OCI-LY1 (cell line): Measurements from ENCODE around the gene VTI1A.

Experiments used
- H2AFZ ChIP-seq: fragments of 200-600 bp; sonication (generic), shearing (Covaris generic); 2 replicates; pipeline ENCODE4 v1.6.0; 2014; ENCODE audit warnings: antibody characterized with exemption, mild to moderate bottlenecking, low read length
- H3F3A ChIP-seq: fragments of 200-600 bp; sonication (generic), shearing (Covaris generic); 2 replicates; pipeline ENCODE4 v1.6.0; 2014; ENCODE audit warnings: mild to moderate bottlenecking, antibody characterized with exemption, low read length, moderate library complexity; ENCODE audit not compliant: insufficient read depth
- H3K27ac ChIP-seq: fragments of 200-600 bp; sonication (generic); 2 replicates; pipeline ENCODE4 v1.5.1; 2014; ENCODE audit warnings: low read length, mixed run types, mild to moderate bottlenecking, low read depth; ENCODE audit not compliant: poor library complexity, severe bottlenecking
- H3K27me3 ChIP-seq: fragments of 200-600 bp; sonication (generic); 2 replicates; pipeline ENCODE4 v1.6.0; 2014; ENCODE audit warnings: antibody characterized with exemption, mild to moderate bottlenecking, low read length, moderate library complexity; ENCODE audit not compliant: insufficient read depth
- H3K36me3 ChIP-seq: fragments of 200-600 bp; sonication (generic); 2 replicates; pipeline ENCODE4 v1.6.1; 2014; ENCODE audit warnings: mild to moderate bottlenecking, antibody characterized with exemption, low read length, moderate library complexity, mixed read lengths; ENCODE audit not compliant: insufficient read depth
- H3K4me1 ChIP-seq: fragments of 200-600 bp; sonication (generic); 2 replicates; pipeline ENCODE4 v1.5.1; 2014; ENCODE audit warnings: mild to moderate bottlenecking, low read length, moderate library complexity; ENCODE audit not compliant: insufficient read depth, severe bottlenecking
- H3K4me2 ChIP-seq: fragments of 200-600 bp; sonication (generic), shearing (Covaris generic); 2 replicates; pipeline ENCODE4 v1.6.1; 2014; ENCODE audit warnings: low read length
- H3K4me3 ChIP-seq: fragments of 200-600 bp; sonication (generic); 2 replicates; pipeline ENCODE4 v1.5.1; 2014; ENCODE audit warnings: low read length, low read depth, mild to moderate bottlenecking, mixed read lengths; ENCODE audit not compliant: poor library complexity, severe bottlenecking
- H3K79me2 ChIP-seq: fragments of 200-600 bp; shearing (Covaris generic); 2 replicates; pipeline ENCODE4 v1.6.1; 2016; ENCODE audit warnings: mixed run types, low read length, mixed read lengths; ENCODE audit not compliant: insufficient read depth
- H3K9ac ChIP-seq: fragments of 200-600 bp; sonication (generic), shearing (Covaris generic); 2 replicates; pipeline ENCODE4 v1.6.1; 2014; ENCODE audit warnings: mild to moderate bottlenecking, low read length, mixed read lengths
- H3K9me2 ChIP-seq: fragments of 200-600 bp; sonication (generic), shearing (Covaris generic); 2 replicates; pipeline ENCODE4 v1.6.1; 2014; ENCODE audit warnings: low read depth, mild to moderate bottlenecking, low read length, mixed read lengths
- H3K9me3 ChIP-seq: fragments of 200-600 bp; shearing (Covaris generic); 2 replicates; pipeline ENCODE4 v1.6.1; 2014; ENCODE audit warnings: low read length, mixed read lengths
- H4K20me1 ChIP-seq: fragments of 200-600 bp; sonication (generic), shearing (Covaris generic); 2 replicates; pipeline ENCODE4 v1.6.0; 2016; ENCODE audit warnings: mild to moderate bottlenecking, low read length; ENCODE audit not compliant: insufficient read depth
- CTCF ChIP-seq: fragments of 200-600 bp; sonication (generic), shearing (Covaris generic); IDR thresholded peaks from 2 replicates; pipeline ENCODE4 v1.5.1; 2017; ENCODE audit warnings: mild to moderate bottlenecking, antibody characterized with exemption, low read length, moderate library complexity, mixed read lengths
- EZH2 ChIP-seq: fragments of 200-600 bp; sonication (generic), shearing (Covaris generic); IDR thresholded peaks from 2 replicates; pipeline ENCODE4 v1.8.0; 2017; ENCODE audit warnings: borderline replicate concordance, mixed run types, mild to moderate bottlenecking, antibody characterized with exemption, low read length, moderate library complexity, mixed read lengths

Gene VTI1A

GRCh38 chr10:112481602-112482001, 34.6 kb downstream of the VTI1A start:
- Histone ChIP-seq H3K27ac (no peak overlapping the region), H3F3A (no peaks in the 10 kb centered on the region), H3K4me3 (no peak overlapping the region), H2AFZ (no peak overlapping the region), H3K4me1 (no peaks in the 10 kb centered on the region), H3K9me3 (no peaks in the 10 kb centered on the region), H3K9me2 (no peaks in the 10 kb centered on the region), H3K4me2 (no peak overlapping the region), H3K27me3 (no peaks in the 10 kb centered on the region), H3K36me3 (no peaks in the 10 kb centered on the region), H3K9ac (no peak overlapping the region), H4K20me1 (no peaks in the 10 kb centered on the region), H3K79me2 (no peaks in the 10 kb centered on the region)
- no peak for TF ChIP-seq CTCF
- no peak for TF ChIP-seq EZH2

- Histone ChIP-seq H3K27ac (no peak overlapping the region), H3K27me3 (no peaks in the 10 kb centered on the region), H3K9ac (no peak overlapping the region), H3K79me2 (no peaks in the 10 kb centered on the region), H3K9me3 (no peaks in the 10 kb centered on the region), H3K36me3 (no peaks in the 10 kb centered on the region), H3K9me2 (no peaks in the 10 kb centered on the region), H3K4me3 (no peak overlapping the region), H4K20me1 (no peaks in the 10 kb centered on the region), H3K4me2 (no peak overlapping the region), H3K4me1 (no peaks in the 10 kb centered on the region), H2AFZ (no peak overlapping the region), H3F3A (no peaks in the 10 kb centered on the region)
- no peak for TF ChIP-seq CTCF
- no peak for TF ChIP-seq EZH2
Observed at GRCh38 chr10:112484399-112484798, 37.4 kb downstream of the VTI1A start.

- Histone ChIP-seq H3K79me2 (no peaks in the 10 kb centered on the region), H4K20me1 (no peaks in the 10 kb centered on the region), H3K27ac (no peak overlapping the region), H3K4me3 (no peak overlapping the region), H3K4me1 (no peaks in the 10 kb centered on the region), H3K36me3 (no peaks in the 10 kb centered on the region), H3K9ac (no peak overlapping the region), H3K9me3 (no peaks in the 10 kb centered on the region), H3K4me2 (no peak overlapping the region), H3K9me2 (no peaks in the 10 kb centered on the region), H3F3A (no peaks in the 10 kb centered on the region), H2AFZ (no peak overlapping the region), H3K27me3 (no peaks in the 10 kb centered on the region)
- TF ChIP-seq EZH2 (no peak), CTCF (no peak)
Observed at GRCh38 chr10:112487964-112488363, 40.9 kb downstream of the VTI1A start.
